Stomach smooth muscle (tissue), 2 donors: Measurements from ENCODE around the gene SLC16A10.
A peak's percentile ranks its signal among the peaks of the same experiment; 100 is the strongest.

Experiments
- H3K27ac ChIP-seq: one replicate; pipeline ENCODE4 v1.7.0; 2013; ENCODE audit warnings: mild to moderate bottlenecking, low read length, inconsistent platforms
- H3K27me3 ChIP-seq, 2 donors: one replicate each; pipeline ENCODE4 v1.7.0; 2013; ENCODE audit warnings: low read length in 2 of 2; ENCODE audit not compliant: insufficient read depth in 2 of 2, control insufficient read depth in 1 of 2
- H3K36me3 ChIP-seq, 2 donors: one replicate each; pipeline ENCODE4 v1.7.0; 2013; ENCODE audit warnings: low read length in 2 of 2; ENCODE audit not compliant: control insufficient read depth in 2 of 2, insufficient read depth in 2 of 2
- H3K4me1 ChIP-seq: one replicate; pipeline ENCODE4 v1.7.0; 2013; ENCODE audit warnings: low read length; ENCODE audit not compliant: control insufficient read depth, insufficient read depth
- H3K4me3 ChIP-seq, 2 donors: one replicate each; pipeline ENCODE4 v1.7.0; 2013; ENCODE audit warnings: low read length in 2 of 2
- H3K9ac ChIP-seq, 2 donors: one replicate each; pipeline ENCODE4 v1.7.0; 2013; ENCODE audit warnings: low read length in 2 of 2, mild to moderate bottlenecking in 1 of 2
- H3K9me3 ChIP-seq, 2 donors: one replicate each; pipeline ENCODE4 v1.7.0; 2013; ENCODE audit warnings: low read length in 2 of 2; ENCODE audit not compliant: control insufficient read depth in 2 of 2
- donor health status: healthy.
- donor health status: Pancreatic carcinoma.

SLC16A10 gene

DNA sequence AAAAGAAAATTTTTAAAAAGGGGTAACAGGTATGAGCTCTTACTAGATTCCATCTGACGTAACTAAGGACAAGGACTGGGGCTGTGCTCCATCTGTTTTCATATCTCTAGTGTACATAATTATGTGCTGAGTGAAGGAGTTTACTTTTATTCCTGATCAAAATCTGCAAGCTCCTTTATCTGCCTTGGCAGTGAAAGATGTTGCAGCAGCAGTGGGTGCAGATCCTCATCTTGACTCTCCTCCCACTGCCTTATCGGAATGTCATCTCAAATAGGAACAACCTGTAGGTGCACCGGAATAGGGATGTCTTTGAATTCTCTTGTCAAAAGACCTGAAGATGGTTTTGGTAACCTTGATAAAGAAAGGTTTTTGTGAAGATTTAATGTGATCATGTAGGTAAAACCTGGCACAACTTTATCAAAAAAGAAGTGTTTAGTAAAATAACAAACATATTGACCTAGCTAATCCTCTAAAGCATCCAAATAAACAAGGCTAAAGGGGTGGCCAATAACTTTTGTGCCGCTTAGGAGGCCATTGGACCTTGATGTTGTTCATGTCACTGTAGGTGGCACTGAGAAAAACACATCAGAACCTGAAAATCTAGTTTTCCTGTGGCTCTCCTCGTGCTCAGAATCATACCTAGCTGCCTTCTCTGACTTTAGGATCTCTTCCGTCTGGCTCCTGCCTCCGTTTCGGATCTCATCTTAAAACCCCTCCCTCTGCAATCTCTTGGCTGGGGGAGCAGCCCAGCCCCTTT is 19.0 kb upstream of the SLC16A10 start:
- H3K36me3 ChIP-seq, result no peaks in the 10 kb centered on the region
- no peaks in the 10 kb centered on the region for H3K4me1 ChIP-seq
- no peaks in the 10 kb centered on the region for H3K9me3 ChIP-seq
- H3K4me3 ChIP-seq, result no peak overlapping the region
- H3K9ac ChIP-seq, result no peak overlapping the region
- no peak overlapping the region for H3K27ac ChIP-seq
- H3K27me3 ChIP-seq, result no peaks in the 10 kb centered on the region

DNA sequence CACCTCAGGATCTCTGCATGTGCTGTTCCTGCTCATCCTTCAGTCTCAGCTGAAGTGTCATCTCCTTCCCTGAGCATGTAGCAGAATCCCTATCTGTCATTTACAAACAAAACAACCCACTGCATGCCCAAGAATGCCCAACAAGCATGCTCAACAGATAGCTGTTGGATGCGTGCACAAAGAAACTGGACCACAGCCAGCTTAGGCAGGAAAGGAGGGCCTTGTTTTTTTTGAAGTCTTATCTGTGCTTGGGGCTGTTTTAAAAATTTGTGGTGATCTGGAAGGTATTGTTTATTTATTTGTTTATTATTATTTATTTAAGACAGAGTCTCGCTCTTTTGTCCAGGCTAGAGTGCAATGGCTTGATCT is 18.5 kb upstream of the SLC16A10 start:
- H3K9me3 ChIP-seq, result no peaks in the 10 kb centered on the region
- no peak overlapping the region for H3K4me3 ChIP-seq
- no peaks in the 10 kb centered on the region for H3K27me3 ChIP-seq
- H3K9ac ChIP-seq, result no peak overlapping the region
- H3K36me3 ChIP-seq, result no peaks in the 10 kb centered on the region
- H3K27ac ChIP-seq, result no peak overlapping the region
- no peaks in the 10 kb centered on the region for H3K4me1 ChIP-seq

DNA sequence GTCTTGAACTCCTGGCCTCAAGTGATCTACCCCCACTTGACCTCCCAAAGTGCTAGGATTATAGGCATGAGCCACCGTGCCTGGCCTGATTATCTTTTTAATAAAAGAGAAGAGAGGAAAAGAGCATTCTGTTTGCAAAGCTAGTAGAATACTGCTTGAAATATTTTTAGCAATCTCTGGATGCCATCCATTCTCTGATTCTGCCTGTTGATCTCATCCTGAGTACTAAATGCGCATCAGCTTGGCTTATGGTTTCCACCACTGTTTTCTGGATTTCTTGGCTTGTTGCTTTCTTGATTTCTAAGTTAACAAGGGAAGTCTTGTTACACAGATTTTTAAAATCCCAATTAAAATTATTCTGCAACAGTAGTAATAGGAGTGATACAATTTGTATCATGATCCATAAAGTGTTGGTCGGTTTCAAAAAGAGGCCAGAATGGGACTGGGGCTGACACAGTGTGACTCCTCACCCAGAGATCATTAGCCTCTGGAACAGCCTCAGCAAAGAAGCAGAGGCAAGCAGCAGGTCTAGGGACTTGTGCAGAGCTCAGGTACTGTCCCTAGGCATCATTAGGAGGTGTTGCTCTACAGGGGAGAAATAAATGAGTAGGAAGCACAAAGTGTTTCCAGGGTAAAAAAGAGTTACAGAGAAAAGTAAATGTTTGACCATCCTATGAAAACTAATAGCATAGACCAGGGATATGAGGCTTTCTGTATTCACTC is 17.8 kb upstream of the SLC16A10 start:
- Histone ChIP-seq H3K27ac (no peak overlapping the region), H3K9ac (no peak overlapping the region), H3K9me3 (no peaks in the 10 kb centered on the region), H3K4me1 (no peaks in the 10 kb centered on the region), H3K4me3 (no peak overlapping the region), H3K36me3 (no peaks in the 10 kb centered on the region), H3K27me3 (no peaks in the 10 kb centered on the region)

DNA sequence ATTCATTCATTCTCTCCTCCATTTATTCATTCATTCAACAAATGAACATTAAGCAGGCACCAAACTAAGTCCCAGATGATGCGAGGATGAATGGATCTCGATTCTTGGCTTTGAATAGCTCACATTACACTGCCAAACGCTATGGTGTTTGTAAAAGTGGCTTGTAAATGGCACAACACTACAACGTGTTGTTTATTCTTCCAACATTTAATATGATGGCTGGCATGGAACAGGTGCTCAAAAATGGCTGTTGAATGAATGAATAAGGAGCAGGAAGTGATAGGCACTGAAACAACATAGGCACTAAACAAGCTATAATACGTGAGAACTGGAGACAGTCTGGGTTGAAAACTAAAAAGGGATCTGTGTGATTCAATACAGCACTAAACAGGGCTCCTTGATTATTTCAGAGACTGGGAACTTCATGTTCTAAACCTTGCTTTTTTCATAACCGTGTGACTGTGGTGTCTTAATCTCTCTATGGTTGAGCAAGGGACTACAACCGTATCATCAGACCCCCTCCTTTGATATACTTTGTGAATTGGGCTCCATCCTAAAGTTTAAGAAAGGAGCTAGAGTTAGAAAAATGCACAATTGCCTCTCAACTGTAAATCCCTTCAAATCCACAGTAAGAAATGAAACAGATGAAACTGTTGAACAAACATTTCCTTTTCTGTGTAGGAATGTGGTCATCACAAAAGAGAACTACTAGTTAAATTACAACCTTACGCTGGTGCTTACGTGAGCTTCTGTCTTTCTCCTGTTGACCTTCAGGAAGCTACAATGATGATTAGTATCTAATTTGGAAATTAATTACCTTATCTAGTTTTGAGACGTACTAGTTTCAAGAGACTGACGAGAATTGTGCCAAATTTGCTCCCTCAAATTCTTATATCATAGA is 16.9 kb upstream of the SLC16A10 start:
- Histone ChIP-seq H3K4me3 (no peak overlapping the region), H3K9ac (no peak overlapping the region), H3K9me3 (no peaks in the 10 kb centered on the region), H3K27me3 (no peaks in the 10 kb centered on the region), H3K4me1 (no peaks in the 10 kb centered on the region), H3K36me3 (no peaks in the 10 kb centered on the region), H3K27ac (no peak overlapping the region)

DNA sequence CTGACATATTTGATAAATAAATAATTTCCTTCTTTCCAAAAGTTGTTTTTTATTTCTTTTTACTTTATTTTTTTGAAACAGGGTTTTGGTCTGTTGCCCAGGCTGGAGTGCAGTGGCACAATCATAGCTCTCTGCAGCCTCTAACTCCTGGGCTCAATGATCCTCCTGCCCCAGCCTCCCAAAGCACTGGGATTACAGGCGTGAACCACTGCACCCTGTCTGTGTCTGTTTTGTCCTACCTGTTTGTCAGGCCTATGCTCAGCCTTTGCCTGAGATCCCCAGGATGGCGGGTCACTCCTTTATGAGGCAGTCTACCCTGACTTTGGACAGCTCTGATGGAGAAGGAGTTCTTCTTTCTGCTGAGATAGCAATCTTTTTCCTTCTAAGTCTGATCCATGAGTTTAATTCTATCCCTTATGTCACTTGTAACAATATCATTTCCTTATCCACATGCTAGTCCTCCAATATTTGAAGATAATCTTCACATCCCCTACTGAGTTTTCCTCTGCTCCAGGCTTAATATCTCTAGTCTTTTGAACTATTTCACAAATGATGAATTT is 14.4 kb upstream of the SLC16A10 start:
- H3K9me3 ChIP-seq, result no peaks in the 10 kb centered on the region
- H3K27me3 ChIP-seq, result no peaks in the 10 kb centered on the region
- no peak overlapping the region for H3K4me3 ChIP-seq
- H3K4me1 ChIP-seq, result no peaks in the 10 kb centered on the region
- no peak overlapping the region for H3K9ac ChIP-seq
- H3K27ac ChIP-seq, result no peak overlapping the region
- no peaks in the 10 kb centered on the region for H3K36me3 ChIP-seq

DNA sequence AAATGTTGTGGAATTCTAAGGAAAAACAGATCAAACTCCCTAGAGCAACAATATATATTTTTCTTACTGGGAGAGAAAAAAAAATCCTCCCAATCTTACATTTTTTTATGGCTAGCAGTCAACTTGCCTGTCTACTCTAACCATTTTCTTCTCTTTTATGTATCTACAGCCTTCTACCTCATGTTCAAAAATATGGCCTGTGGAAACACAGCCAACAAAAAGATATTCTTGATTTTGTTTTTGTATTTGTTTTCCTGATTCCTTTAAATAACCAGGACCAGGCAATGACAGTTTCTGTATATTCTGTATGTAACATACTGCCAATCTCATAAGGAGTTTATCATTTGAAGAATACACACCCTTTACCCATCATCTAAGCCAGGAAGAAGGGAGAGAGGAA is 13.0 kb upstream of the SLC16A10 start:
- Histone ChIP-seq H3K4me3 (no peak overlapping the region), H3K27me3 (no peaks in the 10 kb centered on the region), H3K4me1 (no peaks in the 10 kb centered on the region), H3K36me3 (no peaks in the 10 kb centered on the region), H3K9me3 (no peaks in the 10 kb centered on the region), H3K9ac (no peak overlapping the region), H3K27ac (no peak overlapping the region)

DNA sequence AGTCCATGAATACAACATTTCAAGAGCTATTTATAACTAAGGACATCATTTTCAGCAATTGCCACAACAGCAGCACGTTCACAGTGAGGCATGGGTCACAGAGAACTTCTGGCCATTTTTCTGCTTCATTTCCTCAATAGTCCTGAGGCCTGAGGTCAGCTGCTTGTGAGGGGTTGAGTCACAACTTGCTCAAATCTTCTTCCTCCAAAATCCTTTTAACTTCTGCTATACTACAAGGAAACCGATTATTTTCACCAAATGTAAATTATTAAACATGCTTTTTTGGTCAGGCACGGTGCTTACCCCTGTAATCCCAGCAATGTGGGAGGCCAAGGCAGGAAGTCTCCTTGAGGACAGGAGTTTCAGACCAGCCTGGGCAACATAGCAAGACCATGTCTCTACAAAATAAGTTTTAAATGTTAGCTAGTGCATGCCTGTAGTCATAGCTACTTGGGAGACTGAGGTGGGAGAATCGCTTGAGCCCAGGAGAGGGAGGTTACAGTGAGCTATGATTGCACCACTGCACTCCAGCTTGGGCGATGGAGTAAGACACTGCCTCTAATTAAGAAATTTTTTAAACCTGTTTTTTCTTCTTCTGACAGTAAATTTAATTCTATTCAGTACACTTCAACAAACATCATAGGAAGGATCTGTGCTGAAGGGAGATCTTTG is 11.1 kb upstream of the SLC16A10 start:
- H3K4me1 ChIP-seq, result no peaks in the 10 kb centered on the region
- no peak overlapping the region for H3K4me3 ChIP-seq
- H3K27ac ChIP-seq, result no peak overlapping the region
- peaks cover 0 to 2% of the 10 kb centered on the region in 2 donors for H3K27me3 ChIP-seq
- no peaks in the 10 kb centered on the region for H3K36me3 ChIP-seq
- H3K9me3 ChIP-seq, result no peaks in the 10 kb centered on the region
- no peak overlapping the region for H3K9ac ChIP-seq

DNA sequence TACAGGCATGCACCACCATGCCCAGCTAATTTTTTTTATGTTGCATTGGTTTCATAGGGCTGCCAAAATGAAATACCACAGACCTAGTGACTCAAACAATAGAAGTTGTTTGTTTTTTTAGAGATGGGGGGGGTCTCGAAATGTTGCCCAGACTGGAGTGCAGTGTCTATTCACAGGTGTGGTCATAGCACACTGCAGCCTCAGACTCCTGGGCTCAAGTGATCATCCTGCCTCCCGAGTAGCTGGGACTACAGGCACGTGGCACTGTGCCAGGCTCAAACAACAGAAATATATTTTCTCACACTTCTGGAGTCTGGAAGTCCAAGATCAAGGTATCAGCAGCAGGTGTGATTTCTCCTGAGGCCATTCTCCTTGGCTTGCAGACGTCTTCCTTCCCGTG is 6.6 kb upstream of the SLC16A10 start:
- Histone ChIP-seq H3K9ac (no peak overlapping the region), H3K27ac (no peak overlapping the region), H3K36me3 (no peaks in the 10 kb centered on the region), H3K4me1 (no peaks in the 10 kb centered on the region), H3K9me3 (no peaks in the 10 kb centered on the region), H3K4me3 (no peak overlapping the region), H3K27me3 (peaks cover 0 to 2% of the 10 kb centered on the region in 2 donors)

DNA sequence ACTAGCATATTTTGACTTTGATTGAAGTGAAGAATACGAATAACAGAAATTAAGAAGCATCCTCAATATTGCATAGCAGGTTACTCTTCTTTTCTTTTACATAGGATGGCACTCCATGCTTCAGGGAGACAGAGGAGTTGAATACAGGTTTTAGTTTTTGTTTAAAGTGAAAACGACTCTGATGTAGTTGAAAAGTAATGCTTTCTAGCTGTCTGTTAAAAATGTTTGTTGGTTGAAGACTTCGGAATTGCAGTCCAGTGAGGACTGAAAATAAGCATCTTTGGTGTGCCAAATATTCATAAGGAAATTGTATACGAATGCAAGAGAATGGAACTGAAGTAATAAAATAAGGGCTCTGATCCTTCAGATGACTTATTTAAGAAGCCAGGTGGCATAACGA is 618 bp upstream of the SLC16A10 start:
- H3K27ac ChIP-seq, result no peak overlapping the region
- peak overlapping the region; percentile 75 to 85 for H3K4me3 ChIP-seq

More for the DNA sequence above, 618 bp upstream of the SLC16A10 start:
- Histone ChIP-seq H3K27me3 (peaks cover 4 to 13% of the 10 kb centered on the region in 2 donors), H3K9me3 (no peaks in the 10 kb centered on the region), H3K9ac (peak overlapping the region in 1 of 2 donors; percentile 46), H3K36me3 (no peaks in the 10 kb centered on the region), H3K4me1 (peaks cover 11% of the 10 kb centered on the region)
